PC-9 (cell line): ENCODE data around the gene NFS1.
"Not testable (repeated sequence)": the region's sequence is repeated elsewhere in the genome, so short reads cannot be mapped to it uniquely, and the experiment has no call there.

Experiments
- EZH2 ChIP-seq: fragments of 200-600 bp; sonication (generic); IDR thresholded peaks from 2 replicates; pipeline ENCODE4 v1.8.0; 2017; ENCODE audit warnings: antibody characterized with exemption, low read depth
- TF ChIP-seq, protein P1 (sequence below): fragments of 200-600 bp; sonication (generic); conservative IDR thresholded peaks from 2 replicates; pipeline ENCODE4 v1.6.1; 2017; ENCODE audit warnings: mixed run types, antibody characterized with exemption, mild to moderate bottlenecking, moderate library complexity

DNA sequence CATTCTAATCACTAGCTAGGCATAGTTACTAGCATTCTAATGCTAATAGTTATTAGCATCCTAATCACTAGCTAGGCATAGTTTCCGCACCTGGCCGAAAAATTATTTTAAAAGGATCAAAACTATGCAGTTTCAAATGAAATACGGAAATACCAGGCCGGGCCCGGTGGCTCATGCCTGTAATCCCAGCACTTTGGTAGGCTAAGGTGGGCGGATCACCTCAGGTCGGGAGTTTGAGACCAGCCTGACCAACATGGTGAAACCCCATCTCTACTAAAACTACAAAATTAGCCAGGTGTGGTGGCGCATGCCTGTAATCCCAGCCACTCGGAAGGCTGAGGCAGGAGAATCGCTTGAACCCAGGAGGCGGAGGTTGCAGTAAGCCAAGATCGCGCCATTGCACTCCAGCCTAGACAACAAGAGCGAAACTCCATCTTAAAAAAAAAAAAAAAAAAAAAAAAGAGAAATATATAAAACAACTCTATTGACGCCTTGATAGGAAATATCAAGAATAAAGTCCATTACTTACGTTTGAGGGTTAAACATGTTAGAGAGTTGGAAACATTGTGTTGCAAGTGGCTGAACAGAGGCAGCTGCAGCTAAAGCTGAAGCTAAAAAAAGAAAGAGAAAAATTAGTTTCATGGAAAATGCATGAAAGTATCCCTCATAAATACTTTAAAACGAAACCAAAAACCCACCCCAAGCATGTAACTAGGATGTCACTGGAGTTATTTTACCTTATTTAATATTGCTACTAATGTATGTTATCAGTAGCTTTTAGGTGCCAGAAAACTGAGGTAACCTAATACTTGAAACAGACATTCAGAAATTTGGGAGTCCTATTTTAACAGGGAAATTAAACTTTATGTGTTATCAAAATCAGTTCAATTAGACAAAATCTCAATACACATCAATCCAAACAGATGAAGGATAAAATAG lies 7.7 kb upstream of the NFS1 start:
- not testable (repeated sequence) for TF ChIP-seq EZH2
- TF ChIP-seq, protein P1, sequence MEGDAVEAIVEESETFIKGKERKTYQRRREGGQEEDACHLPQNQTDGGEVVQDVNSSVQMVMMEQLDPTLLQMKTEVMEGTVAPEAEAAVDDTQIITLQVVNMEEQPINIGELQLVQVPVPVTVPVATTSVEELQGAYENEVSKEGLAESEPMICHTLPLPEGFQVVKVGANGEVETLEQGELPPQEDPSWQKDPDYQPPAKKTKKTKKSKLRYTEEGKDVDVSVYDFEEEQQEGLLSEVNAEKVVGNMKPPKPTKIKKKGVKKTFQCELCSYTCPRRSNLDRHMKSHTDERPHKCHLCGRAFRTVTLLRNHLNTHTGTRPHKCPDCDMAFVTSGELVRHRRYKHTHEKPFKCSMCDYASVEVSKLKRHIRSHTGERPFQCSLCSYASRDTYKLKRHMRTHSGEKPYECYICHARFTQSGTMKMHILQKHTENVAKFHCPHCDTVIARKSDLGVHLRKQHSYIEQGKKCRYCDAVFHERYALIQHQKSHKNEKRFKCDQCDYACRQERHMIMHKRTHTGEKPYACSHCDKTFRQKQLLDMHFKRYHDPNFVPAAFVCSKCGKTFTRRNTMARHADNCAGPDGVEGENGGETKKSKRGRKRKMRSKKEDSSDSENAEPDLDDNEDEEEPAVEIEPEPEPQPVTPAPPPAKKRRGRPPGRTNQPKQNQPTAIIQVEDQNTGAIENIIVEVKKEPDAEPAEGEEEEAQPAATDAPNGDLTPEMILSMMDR, result not testable (repeated sequence)
